ENCODE data around the gene PUDP.
"Not testable (repeated sequence)": the region's sequence is repeated elsewhere in the genome, so short reads cannot be mapped to it uniquely, and the experiment has no call there.

The PUDP gene

GRCh38 chrX:7072856-7073255, 75.1 kb downstream of the PUDP start:
- no peak for DNase-seq

- DNase-seq = no peak
Observed at GRCh38 chrX:7071390-7071789, 76.6 kb downstream of the PUDP start.

- no peak for DNase-seq
Observed at GRCh38 chrX:7069556-7069955, 78.4 kb downstream of the PUDP start.

GRCh38 chrX:7068939-7069367, 79.0 kb downstream of the PUDP start:
- no peak for DNase-seq

GRCh38 chrX:7067256-7067655, 80.7 kb downstream of the PUDP start:
- DNase-seq = no peak

GRCh38 chrX:7065473-7065872, 82.5 kb downstream of the PUDP start:
- DNase-seq = no peak

GRCh38 chrX:7062903-7063302, 85.0 kb downstream of the PUDP start:
- DNase-seq = no peak

- no peak for DNase-seq
Observed at GRCh38 chrX:7062276-7062675, 85.7 kb downstream of the PUDP start.

GRCh38 chrX:7061429-7061828, 86.5 kb downstream of the PUDP start:
- no peak for DNase-seq

- no peak for DNase-seq
Observed at GRCh38 chrX:7060444-7060843, 87.5 kb downstream of the PUDP start.

GRCh38 chrX:7059859-7060258, 88.1 kb downstream of the PUDP start:
- no peak for DNase-seq

GRCh38 chrX:7059214-7059838, 88.6 kb downstream of the PUDP start:
- no peak for DNase-seq

GRCh38 chrX:7055386-7056137, 92.4 kb downstream of the PUDP start:
- no peak for DNase-seq

- no peak for DNase-seq
Observed at GRCh38 chrX:7054219-7055216, 93.4 kb downstream of the PUDP start.

GRCh38 chrX:7052541-7052940, 95.4 kb downstream of the PUDP start:
- no peak for DNase-seq

GRCh38 chrX:7050271-7050670, 97.7 kb downstream of the PUDP start:
- no peak for DNase-seq

GRCh38 chrX:7047951-7048350, 100.0 kb downstream of the PUDP start:
- DNase-seq = no peak

- no peak for DNase-seq
Observed at GRCh38 chrX:7045238-7045955, 102.6 kb downstream of the PUDP start.

GRCh38 chrX:7043796-7044433, 104.0 kb downstream of the PUDP start:
- DNase-seq = not testable (repeated sequence)

- no peak for DNase-seq
Observed at GRCh38 chrX:7028246-7028645, 119.7 kb downstream of the PUDP start.

- DNase-seq = no peak
Observed at GRCh38 chrX:7027071-7027470, 120.9 kb downstream of the PUDP start.

- not testable (repeated sequence) for DNase-seq
Observed at GRCh38 chrX:7026365-7026764, 121.6 kb downstream of the PUDP start.
